ENCODE measurements around the gene DLGAP4. TPM values are rescaled to one million over a fixed set of nuclear protein-coding genes. Genes with fewer than 3 reads are reported as not detected.

The DLGAP4 gene
- total and polyA plus RNA-seq, 4 donors, result 17.8 to 121 (median 70.7) TPM

DNA sequence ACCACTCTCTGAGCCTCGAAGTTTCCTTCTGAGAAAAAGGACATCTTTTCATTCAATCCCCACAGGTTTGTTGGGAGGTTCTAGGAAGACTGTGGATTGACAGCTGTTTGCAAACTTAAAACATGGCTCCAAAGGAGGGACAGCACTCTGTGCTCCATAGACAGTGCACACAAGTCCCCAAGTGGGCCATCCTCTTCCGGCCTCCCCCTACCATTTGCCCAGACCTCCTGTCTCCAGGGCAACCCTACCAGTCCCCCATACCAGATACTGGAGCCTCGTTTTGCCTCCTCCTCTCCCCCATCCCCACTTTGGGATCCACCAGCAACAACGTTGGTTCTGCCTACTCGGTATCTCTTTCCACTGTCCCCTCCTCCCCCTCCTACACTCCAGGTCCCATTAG, 8.5 kb upstream of the DLGAP4 start:
- H3K4me1 ChIP-seq (ENCODE audit: control insufficient read depth, insufficient read depth, low read length), result no peaks in the 10 kb centered on the region
- 60% methylated on average over 4 of the region's 5 CpGs for WGBS (ENCODE audit: insufficient coverage)
- no peaks in the 10 kb centered on the region for H3K36me3 ChIP-seq (ENCODE audit: control insufficient read depth, insufficient read depth, low read length)
- no peak overlapping the region for H3K27ac ChIP-seq (ENCODE audit: low read depth, low read length)
- H3K27me3 ChIP-seq (ENCODE audit: control insufficient read depth, insufficient read depth, low read length), result peaks cover 18% of the 10 kb centered on the region
- no peaks in the 10 kb centered on the region for H3K9me3 ChIP-seq (ENCODE audit: control insufficient read depth, insufficient read depth, low read length)
- no peak for DNase-seq (ENCODE audit: low read depth in 4 of 6, low spot score in 6 of 6)
- H3K4me3 ChIP-seq (ENCODE audit: low read depth, low read length), result no peak overlapping the region

DNA sequence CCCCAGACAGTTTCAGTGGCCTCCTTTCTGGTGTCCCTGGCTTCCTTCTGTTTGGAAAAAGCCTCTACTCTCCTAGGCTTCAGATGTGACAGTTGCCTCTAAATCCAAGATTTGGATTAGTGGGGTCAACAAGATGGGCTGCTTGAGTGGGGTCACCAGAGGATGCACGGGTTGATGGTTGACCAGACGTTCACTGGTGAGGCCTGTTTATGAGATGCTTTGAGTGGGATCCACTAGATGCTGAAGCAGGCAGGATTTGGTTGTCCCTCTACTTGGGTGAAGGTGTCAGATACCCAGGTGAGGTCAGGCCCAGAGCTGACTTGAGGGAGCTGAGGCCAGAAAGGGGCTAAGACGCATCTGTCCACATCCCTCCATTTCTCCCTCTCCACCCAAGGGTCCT, 8.1 kb upstream of the DLGAP4 start:
- whole genome bisulfite sequencing (ENCODE audit: insufficient coverage), result 83% methylated on average over 3 of the region's 3 CpGs
- Histone ChIP-seq H3K4me1 (ENCODE audit: control insufficient read depth, insufficient read depth, low read length) (no peaks in the 10 kb centered on the region), H3K9me3 (ENCODE audit: control insufficient read depth, insufficient read depth, low read length) (no peaks in the 10 kb centered on the region), H3K27ac (ENCODE audit: low read depth, low read length) (no peak overlapping the region), H3K27me3 (ENCODE audit: control insufficient read depth, insufficient read depth, low read length) (peaks cover 22% of the 10 kb centered on the region), H3K36me3 (ENCODE audit: control insufficient read depth, insufficient read depth, low read length) (no peaks in the 10 kb centered on the region), H3K4me3 (ENCODE audit: low read depth, low read length) (no peak overlapping the region)
- DNase-seq (ENCODE audit: low read depth in 4 of 6, low spot score in 6 of 6), result no peak

DNA sequence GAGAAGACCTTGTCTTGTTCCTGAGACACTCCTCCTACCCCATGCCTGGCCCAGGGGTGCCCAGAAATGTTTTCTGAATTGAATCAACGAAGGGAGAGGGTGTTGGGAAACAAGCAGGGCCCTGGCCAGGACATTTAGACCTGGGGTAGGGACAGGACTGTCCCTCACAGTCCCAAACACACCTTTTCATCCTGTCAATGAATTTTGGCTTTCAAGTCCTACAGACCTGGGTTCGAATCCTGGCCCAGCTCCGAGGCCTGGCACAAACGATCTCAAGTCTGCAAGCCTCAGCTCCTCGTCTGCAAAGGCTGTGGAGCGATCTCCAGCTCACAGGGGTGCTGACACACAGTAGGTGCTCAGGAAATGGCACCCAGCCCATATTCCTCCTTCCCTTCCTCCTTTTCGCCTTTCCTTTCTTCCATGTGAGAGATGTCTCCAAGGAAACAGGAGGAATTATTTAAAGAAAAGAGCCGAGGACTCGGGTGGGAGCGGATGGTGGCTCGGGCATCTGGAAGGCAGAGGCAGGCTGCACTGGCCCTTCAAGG, 7.3 kb upstream of the DLGAP4 start:
- Histone ChIP-seq H3K27me3 (ENCODE audit: control insufficient read depth, insufficient read depth, low read length) (peaks cover 30% of the 10 kb centered on the region), H3K9me3 (ENCODE audit: control insufficient read depth, insufficient read depth, low read length) (no peaks in the 10 kb centered on the region), H3K4me1 (ENCODE audit: control insufficient read depth, insufficient read depth, low read length) (no peaks in the 10 kb centered on the region), H3K27ac (ENCODE audit: low read depth, low read length) (no peak overlapping the region), H3K36me3 (ENCODE audit: control insufficient read depth, insufficient read depth, low read length) (no peaks in the 10 kb centered on the region), H3K4me3 (ENCODE audit: low read depth, low read length) (no peak overlapping the region)
- no peak for DNase-seq (ENCODE audit: low read depth in 4 of 6, low spot score in 6 of 6)
- 64% methylated on average over 8 of the region's 11 CpGs for WGBS (ENCODE audit: insufficient coverage)

DNA sequence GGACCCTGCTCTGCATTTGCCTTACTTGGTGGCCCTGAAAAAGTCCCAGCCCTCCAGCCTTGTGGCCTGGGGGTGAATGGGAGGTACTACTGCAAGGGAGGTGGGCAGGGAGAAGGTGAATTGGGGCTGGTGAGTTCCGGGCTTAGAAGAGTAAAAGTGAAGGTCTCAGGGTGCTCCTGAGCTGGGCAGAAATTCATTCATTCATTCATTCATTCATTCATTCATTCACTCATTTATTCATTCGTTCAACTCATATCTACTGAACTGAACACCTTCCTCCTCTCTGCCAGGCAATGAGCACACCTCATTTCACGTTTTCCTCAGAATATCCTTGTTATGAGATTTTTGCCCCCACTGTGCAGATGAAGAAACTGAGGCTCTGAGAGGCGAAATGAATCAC, 6.7 kb upstream of the DLGAP4 start:
- no peak for DNase-seq (ENCODE audit: low read depth in 4 of 6, low spot score in 6 of 6)
- 80% methylated on average over 2 of the region's 4 CpGs for WGBS (ENCODE audit: insufficient coverage)
- no peaks in the 10 kb centered on the region for H3K36me3 ChIP-seq (ENCODE audit: control insufficient read depth, insufficient read depth, low read length)
- H3K4me1 ChIP-seq (ENCODE audit: control insufficient read depth, insufficient read depth, low read length), result no peaks in the 10 kb centered on the region
- H3K27ac ChIP-seq (ENCODE audit: low read depth, low read length), result no peak overlapping the region
- no peak overlapping the region for H3K4me3 ChIP-seq (ENCODE audit: low read depth, low read length)
- H3K9me3 ChIP-seq (ENCODE audit: control insufficient read depth, insufficient read depth, low read length), result no peaks in the 10 kb centered on the region
- H3K27me3 ChIP-seq (ENCODE audit: control insufficient read depth, insufficient read depth, low read length), result peaks cover 32% of the 10 kb centered on the region

DNA sequence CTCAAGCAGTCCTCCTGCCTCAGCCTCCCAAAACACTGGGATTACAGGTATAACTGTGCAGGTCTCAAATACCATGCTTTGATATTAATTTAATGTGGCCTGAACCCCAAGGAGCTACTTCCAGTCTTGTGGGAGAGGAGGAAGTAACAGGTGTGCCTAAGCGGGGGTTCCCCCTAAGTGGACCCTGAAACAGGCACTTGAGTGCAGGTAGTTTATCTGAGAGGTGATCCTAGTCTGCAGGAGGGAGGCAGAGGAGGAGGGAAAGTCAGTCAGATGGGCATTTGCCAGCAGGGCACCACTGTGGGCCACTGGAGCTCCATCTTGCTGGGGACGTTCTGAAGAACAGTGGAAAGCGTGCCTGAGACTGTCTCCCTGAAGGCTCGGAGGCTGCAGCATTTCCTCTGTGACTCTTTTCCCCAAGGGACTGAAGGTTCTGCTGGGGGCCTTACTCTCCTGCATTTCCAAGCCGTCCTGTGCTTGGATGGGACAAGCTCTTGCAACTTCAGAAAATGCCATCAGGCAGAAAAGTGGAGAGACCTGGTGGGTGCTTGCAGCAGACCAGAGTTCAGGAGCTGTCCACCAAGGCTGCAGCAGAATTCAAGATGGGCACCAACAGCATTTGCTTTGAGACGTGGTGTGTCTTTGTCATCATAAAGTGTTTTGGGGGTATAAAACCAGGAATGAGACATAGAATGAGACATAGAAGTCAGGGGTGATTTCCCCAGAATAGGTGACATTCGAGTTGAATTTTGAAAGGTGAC, 4.6 kb upstream of the DLGAP4 start:
- peaks cover 12% of the 10 kb centered on the region for H3K4me1 ChIP-seq (ENCODE audit: control insufficient read depth, insufficient read depth, low read length)
- no peak overlapping the region for H3K4me3 ChIP-seq (ENCODE audit: low read depth, low read length)
- no peak for DNase-seq (ENCODE audit: low read depth in 4 of 6, low spot score in 6 of 6)
- H3K27ac ChIP-seq (ENCODE audit: low read depth, low read length), result no peak overlapping the region
- H3K36me3 ChIP-seq (ENCODE audit: control insufficient read depth, insufficient read depth, low read length), result no peaks in the 10 kb centered on the region
- H3K9me3 ChIP-seq (ENCODE audit: control insufficient read depth, insufficient read depth, low read length), result no peaks in the 10 kb centered on the region
- WGBS (ENCODE audit: insufficient coverage), result 67% methylated on average over 7 of the region's 7 CpGs
- peaks cover 47% of the 10 kb centered on the region for H3K27me3 ChIP-seq (ENCODE audit: control insufficient read depth, insufficient read depth, low read length)

DNA sequence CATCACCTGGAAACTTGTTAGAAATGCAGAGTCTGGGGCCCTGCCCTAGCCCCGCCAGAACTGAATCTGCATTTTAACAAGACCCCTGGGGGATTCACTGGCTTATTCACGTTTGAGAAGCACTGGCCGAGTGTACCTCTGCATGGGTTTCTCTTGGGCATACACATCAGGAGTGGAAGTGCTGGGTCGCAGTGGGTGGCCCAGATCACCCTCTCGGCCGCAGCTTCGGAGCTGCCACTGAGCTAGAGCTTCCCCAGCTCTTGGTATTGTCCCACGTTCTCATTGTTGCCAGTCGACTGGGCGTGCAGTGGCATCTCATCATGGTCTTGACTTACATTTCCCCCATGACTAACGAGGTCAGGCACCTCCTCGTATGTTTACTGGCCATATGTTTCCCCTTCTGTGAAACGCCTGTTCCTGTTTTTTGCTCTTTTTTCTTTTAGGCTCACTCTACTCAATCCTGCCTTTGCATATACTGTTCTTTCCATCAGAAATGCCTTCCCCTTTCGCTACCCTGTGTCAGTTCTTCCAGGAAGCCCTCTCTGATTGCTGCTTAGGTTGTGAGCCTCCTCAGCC, 3.0 kb upstream of the DLGAP4 start:
- H3K9me3 ChIP-seq (ENCODE audit: control insufficient read depth, insufficient read depth, low read length), result no peaks in the 10 kb centered on the region
- no peak overlapping the region for H3K4me3 ChIP-seq (ENCODE audit: low read depth, low read length)
- H3K36me3 ChIP-seq (ENCODE audit: control insufficient read depth, insufficient read depth, low read length), result no peaks in the 10 kb centered on the region
- 16% methylated on average over 13 of the region's 14 CpGs for WGBS (ENCODE audit: insufficient coverage)
- H3K27ac ChIP-seq (ENCODE audit: low read depth, low read length), result no peak overlapping the region
- no peak for DNase-seq (ENCODE audit: low read depth in 4 of 6, low spot score in 6 of 6)
- peaks cover 56% of the 10 kb centered on the region for H3K27me3 ChIP-seq (ENCODE audit: control insufficient read depth, insufficient read depth, low read length)
- peaks cover 28% of the 10 kb centered on the region for H3K4me1 ChIP-seq (ENCODE audit: control insufficient read depth, insufficient read depth, low read length)

DNA sequence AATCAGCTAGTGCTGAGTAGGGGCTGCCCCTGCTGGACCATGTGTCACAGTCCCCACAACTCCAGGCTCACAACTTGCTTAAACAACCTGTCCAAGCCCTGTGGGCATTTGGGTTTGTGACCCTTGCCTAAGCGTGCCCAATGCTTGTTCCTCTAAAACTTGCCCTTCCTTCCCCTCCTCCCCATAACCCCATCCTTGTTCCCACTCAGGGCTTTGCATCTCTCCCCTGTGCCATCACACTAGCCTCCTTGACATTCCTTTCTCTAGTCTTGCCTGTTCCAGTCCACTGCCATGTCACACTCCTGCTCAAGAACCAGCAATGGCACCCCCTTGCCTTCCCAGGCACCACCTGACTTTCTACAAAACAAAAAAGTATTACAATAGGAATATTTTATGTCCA, 2.3 kb upstream of the DLGAP4 start:
- H3K36me3 ChIP-seq (ENCODE audit: control insufficient read depth, insufficient read depth, low read length), result no peaks in the 10 kb centered on the region
- 70% methylated on average over 1 of the region's 1 CpG for WGBS (ENCODE audit: insufficient coverage)
- no peak overlapping the region for H3K27ac ChIP-seq (ENCODE audit: low read depth, low read length)
- DNase-seq (ENCODE audit: low read depth in 4 of 6, low spot score in 6 of 6), result no peak
- peaks cover 33% of the 10 kb centered on the region for H3K4me1 ChIP-seq (ENCODE audit: control insufficient read depth, insufficient read depth, low read length)
- H3K27me3 ChIP-seq (ENCODE audit: control insufficient read depth, insufficient read depth, low read length), result peaks cover 55% of the 10 kb centered on the region
- no peaks in the 10 kb centered on the region for H3K9me3 ChIP-seq (ENCODE audit: control insufficient read depth, insufficient read depth, low read length)
- no peak overlapping the region for H3K4me3 ChIP-seq (ENCODE audit: low read depth, low read length)

DNA sequence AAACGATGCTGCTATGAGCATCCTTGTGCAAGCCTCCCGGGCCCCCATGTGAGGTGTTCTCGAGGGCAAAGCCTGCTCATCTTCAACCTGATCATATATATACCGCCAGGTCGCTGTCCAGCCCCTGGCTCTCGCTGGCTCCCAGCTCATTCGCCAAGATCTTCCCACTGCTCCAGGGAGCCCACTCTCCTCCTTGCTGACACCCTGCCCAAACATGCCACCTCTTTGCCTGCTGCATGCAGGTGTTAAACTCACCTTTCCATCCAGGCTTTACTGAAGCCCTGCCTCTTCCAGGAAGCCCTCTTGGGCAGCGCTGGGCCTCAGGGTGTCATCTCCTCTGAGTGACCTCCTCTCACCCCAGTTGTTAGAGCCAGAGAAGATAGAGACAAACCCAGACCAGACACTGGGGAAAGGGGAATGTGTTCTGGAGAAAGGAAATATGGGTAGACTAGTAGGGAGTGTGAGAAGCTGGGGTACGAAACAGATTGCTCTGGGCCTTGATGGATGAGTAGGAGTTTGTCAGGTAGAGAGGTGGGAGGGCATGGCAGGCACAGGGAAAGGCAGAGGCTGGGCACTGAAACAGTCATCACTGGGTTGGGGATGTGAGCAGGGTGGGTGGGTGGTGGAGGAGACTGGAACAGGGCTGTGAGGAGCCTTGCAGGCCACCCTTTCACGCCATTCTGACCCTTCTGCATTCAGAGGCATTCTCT, 1.2 kb upstream of the DLGAP4 start:
- H3K4me3 ChIP-seq (ENCODE audit: low read depth, low read length), result no peak overlapping the region
- WGBS (ENCODE audit: insufficient coverage), result 40% methylated on average over 9 of the region's 10 CpGs
- H3K9me3 ChIP-seq (ENCODE audit: control insufficient read depth, insufficient read depth, low read length), result no peaks in the 10 kb centered on the region
- no peak overlapping the region for H3K27ac ChIP-seq (ENCODE audit: low read depth, low read length)
- no peak for DNase-seq (ENCODE audit: low read depth in 4 of 6, low spot score in 6 of 6)
- peaks cover 50% of the 10 kb centered on the region for H3K27me3 ChIP-seq (ENCODE audit: control insufficient read depth, insufficient read depth, low read length)
- H3K4me1 ChIP-seq (ENCODE audit: control insufficient read depth, insufficient read depth, low read length), result peaks cover 41% of the 10 kb centered on the region
- no peaks in the 10 kb centered on the region for H3K36me3 ChIP-seq (ENCODE audit: control insufficient read depth, insufficient read depth, low read length)

DNA sequence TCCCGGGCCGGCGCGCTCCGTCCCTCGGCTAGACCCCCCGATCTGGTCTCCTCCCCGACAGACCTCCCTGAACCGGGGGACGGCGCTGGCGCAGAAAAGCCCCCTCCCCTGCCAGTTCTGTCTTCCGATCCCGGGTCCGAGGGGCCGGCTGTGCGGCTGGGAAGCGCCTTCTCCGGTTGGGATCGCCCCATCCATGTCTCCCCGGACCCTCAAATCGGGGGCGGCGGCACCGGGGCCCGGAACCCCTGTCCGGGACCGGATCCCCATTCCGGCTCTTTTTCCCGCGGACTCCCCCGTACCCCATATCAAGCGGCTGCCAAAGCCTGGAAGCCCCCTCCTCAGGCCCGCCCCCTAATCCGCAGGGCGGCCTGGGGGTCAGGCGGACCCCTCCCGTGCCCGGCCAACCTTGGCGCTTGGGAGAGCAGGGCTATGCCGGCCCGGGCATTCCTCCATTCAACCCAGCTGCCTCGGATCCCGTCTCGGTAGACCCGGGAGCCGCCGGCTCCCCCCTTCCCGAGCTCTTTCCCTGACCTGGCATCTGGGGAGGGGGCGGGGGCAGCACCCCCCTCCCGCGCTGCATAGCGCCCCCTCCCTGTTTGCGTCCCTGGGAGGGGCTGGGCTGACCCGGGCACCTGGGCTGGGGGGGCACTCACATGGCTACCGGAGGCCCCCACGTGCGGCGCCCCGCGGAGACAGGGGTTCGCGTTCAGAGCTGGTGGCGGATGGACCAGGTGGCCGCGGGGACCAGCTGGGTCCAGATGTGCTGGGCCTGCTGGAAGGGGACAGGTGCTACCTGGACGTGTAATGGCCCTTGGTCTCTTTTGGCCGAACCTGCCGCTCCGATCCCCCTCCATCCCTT, 643 bp downstream of the DLGAP4 start:
- Histone ChIP-seq H3K27ac (ENCODE audit: low read depth, low read length) (no peak overlapping the region), H3K9me3 (ENCODE audit: control insufficient read depth, insufficient read depth, low read length) (no peaks in the 10 kb centered on the region), H3K27me3 (ENCODE audit: control insufficient read depth, insufficient read depth, low read length) (peaks cover 44% of the 10 kb centered on the region), H3K4me1 (ENCODE audit: control insufficient read depth, insufficient read depth, low read length) (peaks cover 45% of the 10 kb centered on the region), H3K4me3 (ENCODE audit: low read depth, low read length) (peak overlapping the region; percentile 49), H3K36me3 (ENCODE audit: control insufficient read depth, insufficient read depth, low read length) (no peaks in the 10 kb centered on the region)
- under 1% methylated on average over 65 of the region's 70 CpGs for WGBS (ENCODE audit: insufficient coverage)
- peak in 2 of 6 donors; percentile 19 to 28 for DNase-seq (ENCODE audit: low read depth in 4 of 6, low spot score in 6 of 6)
